HEK293 (cell line): Measurements from ENCODE around the gene KLK3.

Source experiments
- CTCF ChIP-seq: fragments of 450-650 bp; formaldehyde crosslinking; IDR thresholded peaks from 2 replicates; pipeline ENCODE4 v1.5.1; 2016; ENCODE audit warnings: missing biosample characterization, missing genetic modification characterization
- ELK4 ChIP-seq: IDR thresholded peaks from 2 replicates; pipeline ENCODE4 v1.6.1; 2011; ENCODE audit warnings: mild to moderate bottlenecking, low read depth, low read length, borderline replicate concordance
- KLF16 ChIP-seq: fragments of 450-650 bp; formaldehyde crosslinking; IDR thresholded peaks from 2 replicates; pipeline ENCODE4 v1.5.1; 2017; ENCODE audit warnings: missing biosample characterization, missing genetic modification characterization
- MZF1 ChIP-seq: fragments of 450-650 bp; formaldehyde crosslinking; IDR thresholded peaks from 2 replicates; pipeline ENCODE4 v1.5.1; 2017; ENCODE audit warnings: missing biosample characterization, missing genetic modification characterization, borderline replicate concordance
- ZBTB7A ChIP-seq: fragments of 450-650 bp; formaldehyde crosslinking; IDR thresholded peaks from 2 replicates; pipeline ENCODE4 v1.5.1; 2016; ENCODE audit warnings: low read depth, missing biosample characterization, missing genetic modification characterization
- ZFP3 ChIP-seq: fragments of 450-650 bp; formaldehyde crosslinking; IDR thresholded peaks from 2 replicates; pipeline ENCODE4 v1.5.1; 2016; ENCODE audit warnings: low read depth, missing biosample characterization, missing genetic modification characterization
- ZNF10 ChIP-seq: fragments of 450-650 bp; formaldehyde crosslinking; IDR thresholded peaks from 2 replicates; pipeline ENCODE4 v1.5.1; 2017; ENCODE audit warnings: missing biosample characterization, missing genetic modification characterization
- ZNF24 ChIP-seq: fragments of 450-650 bp; formaldehyde crosslinking; IDR thresholded peaks from 2 replicates; pipeline ENCODE4 v1.5.1; 2016; ENCODE audit warnings: missing biosample characterization, missing genetic modification characterization
- ZNF274 ChIP-seq, 2 experiments: fragments of 200-500 bp in 1 of 2; fragments of 450-650 bp in 1 of 2; sonication (Bioruptor generic) in 1 of 2; formaldehyde crosslinking in 1 of 2; IDR thresholded peaks; 2 replicates each; pipeline versions ENCODE4 v1.5.1 to v1.6.1; 2014 to 2016; ENCODE audit warnings: borderline replicate concordance in 1 of 2, inconsistent platforms in 1 of 2, low read length in 1 of 2, missing biosample characterization in 1 of 2, missing genetic modification characterization in 1 of 2
- ZNF501 ChIP-seq: fragments of 450-650 bp; formaldehyde crosslinking; IDR thresholded peaks from 2 replicates; pipeline ENCODE4 v1.5.1; 2016; ENCODE audit warnings: missing biosample characterization, missing genetic modification characterization
- ZSCAN23 ChIP-seq: fragments of 450-650 bp; formaldehyde crosslinking; IDR thresholded peaks from 2 replicates; pipeline ENCODE4 v1.5.1; 2016; ENCODE audit warnings: missing biosample characterization, missing genetic modification characterization

- TF ChIP-seq ZNF24 (tag by site-specific recombination) (no peak), ZFP3 (tag by site-specific recombination) (no peak), ZNF274 (IDR thresholded peaks at IDR 0.05; ENCODE audit: low read length) (no peak), ZNF274 (tag by site-specific recombination; IDR thresholded peaks at IDR 0.05; ENCODE audit: borderline replicate concordance) (no peak), ZSCAN23 (tag by site-specific recombination) (no peak), ZNF10 (no peak), ZBTB7A (no peak), ZNF501 (no peak), CTCF (tag by site-specific recombination) (no peak), MZF1 (no peak), ELK4 (no peak), KLF16 (no peak)
These were observed 24.3 kb upstream of the KLK3 start for GRCh38 chr19:50830266-50831025.
